ENCODE results near the gene TP63. TPM values are rescaled to one million over a fixed set of nuclear protein-coding genes. Genes with fewer than 3 reads are reported as not detected.

TP63 gene
- total RNA-seq, 2 donors from 2014 or later = not detected

- Histone ChIP-seq H3K4me1 (no peaks in the 10 kb centered on the region), H3K27me3 (no peaks in the 10 kb centered on the region), H3K36me3 (no peaks in the 10 kb centered on the region), H3K9ac (ENCODE audit: low read depth in 2 of 2, low read length in 2 of 2) (no peak overlapping the region), H3K27ac (no peak overlapping the region), H3K4me3 (no peak overlapping the region), H3K9me3 (no peaks in the 10 kb centered on the region)
- no peak for DNase-seq
- TF ChIP-seq CTCF (IDR thresholded peaks at IDR 0.05) = no peak
- intact Hi-C loops (cut with DNase I) = no loop called here
Measured at GRCh38 chr3:189862385-189862998, 231.3 kb downstream of the TP63 start.

- no peak overlapping the region for H3K27ac ChIP-seq
- no peaks in the 10 kb centered on the region for H3K9me3 ChIP-seq
- no peak for DNase-seq
- H3K9ac ChIP-seq (ENCODE audit: low read depth in 2 of 2, low read length in 2 of 2) = no peak overlapping the region
- H3K27me3 ChIP-seq = no peaks in the 10 kb centered on the region
- TF ChIP-seq CTCF (IDR thresholded peaks at IDR 0.05) = no peak
- H3K4me1 ChIP-seq = no peaks in the 10 kb centered on the region
- H3K4me3 ChIP-seq = no peak overlapping the region
- intact Hi-C loops (cut with DNase I) = no loop called here
- H3K36me3 ChIP-seq = no peaks in the 10 kb centered on the region
Measured at GRCh38 chr3:189863031-189863430, 231.8 kb downstream of the TP63 start.

- Histone ChIP-seq H3K9me3 (no peaks in the 10 kb centered on the region), H3K4me1 (no peaks in the 10 kb centered on the region), H3K27me3 (no peaks in the 10 kb centered on the region), H3K27ac (no peak overlapping the region), H3K4me3 (no peak overlapping the region), H3K36me3 (no peaks in the 10 kb centered on the region), H3K9ac (ENCODE audit: low read depth in 2 of 2, low read length in 2 of 2) (no peak overlapping the region)
- intact Hi-C loops (cut with DNase I) = no loop called here
- DNase-seq = no peak
- no peak for TF ChIP-seq CTCF (IDR thresholded peaks at IDR 0.05)
Measured at GRCh38 chr3:189868061-189868460, 236.9 kb downstream of the TP63 start.

GRCh38 chr3:189869165-189869564 lies 238.0 kb downstream of the TP63 start:
- no peaks in the 10 kb centered on the region for H3K36me3 ChIP-seq
- H3K9me3 ChIP-seq = no peaks in the 10 kb centered on the region
- no peaks in the 10 kb centered on the region for H3K4me1 ChIP-seq
- no peak for DNase-seq
- H3K9ac ChIP-seq (ENCODE audit: low read depth in 2 of 2, low read length in 2 of 2) = no peak overlapping the region
- no peak overlapping the region for H3K4me3 ChIP-seq
- TF ChIP-seq CTCF (IDR thresholded peaks at IDR 0.05) = no peak
- H3K27me3 ChIP-seq = no peaks in the 10 kb centered on the region
- intact Hi-C loops (cut with DNase I) = no loop called here
- no peak overlapping the region for H3K27ac ChIP-seq

- Histone ChIP-seq H3K9me3 (no peaks in the 10 kb centered on the region), H3K27ac (no peak overlapping the region), H3K27me3 (no peaks in the 10 kb centered on the region), H3K36me3 (no peaks in the 10 kb centered on the region), H3K4me1 (no peaks in the 10 kb centered on the region), H3K4me3 (no peak overlapping the region), H3K9ac (ENCODE audit: low read depth in 2 of 2, low read length in 2 of 2) (no peak overlapping the region)
- TF ChIP-seq CTCF (IDR thresholded peaks at IDR 0.05) = no peak
- intact Hi-C loops (cut with DNase I) = no loop called here
- no peak for DNase-seq
Measured at GRCh38 chr3:189871418-189871817, 240.2 kb downstream of the TP63 start.

Measured in colonic mucosa (tissue), 4 donors.